Common myeloid progenitor, CD34-positive (primary cell): ENCODE data around the gene SULT4A1.
A peak's percentile ranks its signal among the peaks of the same experiment; 100 is the strongest.

ENCODE experiments used
- CTCF ChIA-PET: fragments of 350-600 bp; sonication (Branson Sonifier 250); formaldehyde crosslinking; loops from one replicate; lab custom pipeline; 2021; ENCODE audit warnings: antibody characterized with exemption; lab: Charles Lee
- POLR2A ChIA-PET: fragments of 350-600 bp; sonication (Branson Sonifier 250); formaldehyde crosslinking; loops from one replicate; lab custom pipeline; 2021; ENCODE audit warnings: antibody characterized with exemption; lab: Charles Lee
- DNase-seq, 3 donors: peaks; one replicate each; pipeline versions ENCODE4 v3.0.0 to v3.0.0-alpha.2; 2013
- H3K27ac ChIP-seq, 2 experiments: 1 replicate in 1 of 2; 2 replicates in 1 of 2; pipeline ENCODE4 v1.7.0; 2013; ENCODE audit warnings: inconsistent platforms in 2 of 2, low read length in 2 of 2, mild to moderate bottlenecking in 2 of 2, low read depth in 1 of 2, moderate library complexity in 1 of 2; ENCODE audit not compliant: severe bottlenecking in 2 of 2, insufficient read depth in 1 of 2, poor library complexity in 1 of 2
- H3K27me3 ChIP-seq, 5 experiments: replicated peaks in 2 of 5; 1 replicate in 3 of 5; 2 replicates in 2 of 5; pipeline versions ENCODE4 v1.6.1 to v1.7.0; 2013; ENCODE audit warnings: low read length in 4 of 5, mild to moderate bottlenecking in 2 of 5, moderate library complexity in 2 of 5, inconsistent platforms in 1 of 5; ENCODE audit not compliant: insufficient read depth in 5 of 5, control insufficient read depth in 4 of 5
- H3K36me3 ChIP-seq, 4 experiments: 1 replicate in 2 of 4; 2 replicates in 2 of 4; pipeline versions ENCODE4 v1.6.1 to v1.7.0; 2013; ENCODE audit warnings: low read length in 3 of 4, control low read depth in 1 of 4, mild to moderate bottlenecking in 1 of 4; ENCODE audit not compliant: control insufficient read depth in 4 of 4, insufficient read depth in 4 of 4
- H3K4me1 ChIP-seq, 4 experiments: 1 replicate in 3 of 4; 2 replicates in 1 of 4; pipeline versions ENCODE4 v1.6.1 to v1.7.1; 2013; ENCODE audit warnings: low read length in 3 of 4, mild to moderate bottlenecking in 3 of 4, control low read depth in 1 of 4, inconsistent platforms in 1 of 4, moderate library complexity in 1 of 4; ENCODE audit not compliant: control insufficient read depth in 4 of 4, insufficient read depth in 4 of 4; ENCODE audit errors: control extremely low read depth in 1 of 4
- H3K4me3 ChIP-seq, 7 experiments: 1 replicate in 4 of 7; 2 replicates in 3 of 7; pipeline versions ENCODE4 v1.5.1 to v1.7.0; 2013; ENCODE audit warnings: mild to moderate bottlenecking in 7 of 7, low read length in 6 of 7, moderate library complexity in 6 of 7, inconsistent platforms in 2 of 7, low read depth in 2 of 7, control low read depth in 1 of 7; ENCODE audit not compliant: insufficient read depth in 4 of 7, control insufficient read depth in 1 of 7; ENCODE audit errors: extremely low read depth in 1 of 7
- H3K9me3 ChIP-seq, 5 experiments: 1 replicate in 4 of 5; 2 replicates in 1 of 5; pipeline versions ENCODE4 v1.6.1 to v1.7.1; 2013; ENCODE audit warnings: low read length in 4 of 5, mild to moderate bottlenecking in 2 of 5, inconsistent platforms in 1 of 5, low read depth in 1 of 5, moderate library complexity in 1 of 5; ENCODE audit not compliant: control insufficient read depth in 4 of 5, insufficient read depth in 2 of 5; ENCODE audit errors: control extremely low read depth in 1 of 5
- WGBS: methylation state at CpG from one replicate; pipeline ENCODE4 v1.1.5; 2013; ENCODE audit not compliant: insufficient coverage; 5-methylcytosine and 5-hydroxymethylcytosine counted together

SULT4A1 gene

DNA sequence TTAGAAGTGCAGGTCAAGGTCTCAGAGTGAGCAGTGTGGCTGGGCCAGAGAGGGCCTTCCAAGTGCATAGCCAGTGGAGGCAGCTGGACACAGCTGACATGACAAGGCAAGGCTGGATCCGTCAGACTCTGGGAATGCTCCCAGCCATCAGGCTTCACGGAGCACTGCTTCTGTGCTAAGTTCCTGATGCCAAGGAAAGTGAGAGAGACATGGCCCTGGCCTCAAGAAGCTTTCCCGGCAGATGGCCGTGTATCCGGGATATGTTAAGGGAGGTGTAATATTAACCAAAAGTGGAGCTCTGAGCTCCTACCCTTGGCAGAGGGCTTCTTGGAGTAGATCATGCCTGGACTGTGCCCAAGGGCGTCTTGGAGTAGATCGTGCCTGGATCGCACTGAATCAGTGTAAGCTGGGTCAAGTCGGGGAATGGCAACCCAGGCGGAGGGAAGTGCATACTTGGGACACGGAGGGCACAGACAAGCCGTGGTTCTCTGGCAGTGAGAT is 42.8 kb downstream of the SULT4A1 start:
- no peak for DNase-seq
- H3K27me3 ChIP-seq, result peaks cover 0 to 16% (median 0%) of the 10 kb centered on the region in 5 experiments
- H3K36me3 ChIP-seq, result no peaks in the 10 kb centered on the region
- no peaks in the 10 kb centered on the region for H3K9me3 ChIP-seq
- ChIA-PET POLR2A (no interaction called here), CTCF (no interaction called here)
- WGBS, result 91% methylated on average over 12 of the region's 12 CpGs
- H3K4me1 ChIP-seq, result no peaks in the 10 kb centered on the region
- no peak overlapping the region for H3K27ac ChIP-seq
- no peak overlapping the region for H3K4me3 ChIP-seq

DNA sequence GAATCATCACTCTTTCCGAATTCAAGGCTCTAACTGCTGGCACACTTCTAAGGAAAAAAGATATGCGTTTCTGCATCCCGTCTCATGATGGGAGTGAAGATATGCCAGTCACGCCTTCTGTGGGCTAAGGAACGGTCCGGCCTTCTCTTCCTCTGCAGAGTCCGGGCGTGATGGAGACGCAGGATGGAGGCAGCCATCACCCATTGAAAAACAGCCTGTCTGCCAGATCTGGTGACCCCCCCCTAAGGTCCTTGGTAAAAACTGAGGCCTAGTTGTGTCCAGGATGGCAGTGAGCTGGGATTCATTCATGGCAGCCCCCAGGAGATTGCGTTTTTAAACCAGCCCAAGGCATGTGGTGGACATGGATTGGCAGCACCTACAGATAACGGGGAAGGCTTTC is 43.3 kb downstream of the SULT4A1 start:
- Histone ChIP-seq H3K27me3 (peaks cover 0 to 16% (median 0%) of the 10 kb centered on the region in 5 experiments), H3K4me1 (no peaks in the 10 kb centered on the region), H3K4me3 (no peak overlapping the region), H3K9me3 (no peaks in the 10 kb centered on the region), H3K36me3 (peaks cover 0 to 3% (median 0%) of the 10 kb centered on the region in 4 experiments), H3K27ac (no peak overlapping the region)
- no peak for DNase-seq
- 96% methylated on average over 8 of the region's 11 CpGs for WGBS
- CTCF ChIA-PET, result no interaction called here
- POLR2A ChIA-PET, result no interaction called here

DNA sequence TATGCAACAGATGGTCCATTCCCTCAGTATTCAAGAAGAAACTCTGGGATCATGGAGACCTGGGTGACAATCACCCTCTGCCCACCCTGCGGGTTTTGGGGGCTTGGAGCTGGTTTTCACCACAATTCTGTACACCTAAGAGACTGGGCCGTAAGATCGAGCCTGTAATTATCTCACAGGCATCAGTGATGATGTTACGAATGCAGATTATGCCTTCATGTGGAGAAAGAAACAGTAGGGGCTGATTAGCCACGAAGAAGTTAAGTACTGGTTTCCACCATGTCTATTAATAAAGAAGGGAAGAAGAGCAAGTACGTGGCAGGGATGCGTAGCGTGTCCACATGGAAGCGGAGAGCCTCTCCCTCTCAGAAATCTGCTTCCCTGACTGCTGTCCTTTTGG is 44.9 kb downstream of the SULT4A1 start:
- Histone ChIP-seq H3K36me3 (peaks cover 0 to 3% (median 0%) of the 10 kb centered on the region in 4 experiments), H3K9me3 (no peaks in the 10 kb centered on the region), H3K27me3 (peaks cover 0 to 14% (median 0%) of the 10 kb centered on the region in 5 experiments), H3K4me1 (peaks cover 0 to 10% (median 9%) of the 10 kb centered on the region in 4 experiments), H3K4me3 (no peak overlapping the region), H3K27ac (no peak overlapping the region)
- ChIA-PET CTCF (interaction anchor here (1.1 kb wide), 1 partner anchor 10 kb away, joined by 3 read pairs; no protein-coding TSS in a partner anchor), POLR2A (interaction anchor here (0.6 kb wide), 1 partner anchor 178 kb away, joined by 3 read pairs; no protein-coding TSS in a partner anchor)
- 93% methylated on average over 7 of the region's 9 CpGs for WGBS
- no peak for DNase-seq

DNA sequence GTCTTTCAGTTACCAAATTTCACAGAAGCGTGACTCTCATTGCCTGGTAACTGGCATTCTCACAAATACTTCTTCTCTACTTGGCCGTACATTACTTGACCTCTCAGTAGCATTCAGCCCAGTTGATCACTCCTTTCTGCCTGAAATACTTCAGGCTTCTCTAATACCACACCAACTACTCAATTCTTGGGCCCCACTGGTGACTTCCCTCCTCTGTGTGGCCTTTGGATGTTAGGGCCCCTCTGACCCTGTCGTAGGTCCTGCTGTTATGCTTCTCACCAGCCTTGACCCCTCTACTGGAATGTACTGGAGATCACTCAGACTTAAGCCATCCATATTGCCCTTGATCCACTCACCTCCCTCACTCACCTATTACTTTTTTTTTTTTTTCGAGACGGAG is 48.0 kb downstream of the SULT4A1 start:
- no peaks in the 10 kb centered on the region for H3K9me3 ChIP-seq
- ChIA-PET POLR2A (no interaction called here), CTCF (no interaction called here)
- no peak overlapping the region for H3K27ac ChIP-seq
- peaks cover 2 to 17% (median 16%) of the 10 kb centered on the region in 4 experiments for H3K4me1 ChIP-seq
- DNase-seq, result no peak
- WGBS, result 94% methylated on average over 5 of the region's 5 CpGs
- H3K36me3 ChIP-seq, result peaks cover 0 to 3% (median 0%) of the 10 kb centered on the region in 4 experiments
- H3K4me3 ChIP-seq, result no peak overlapping the region
- H3K27me3 ChIP-seq, result no peaks in the 10 kb centered on the region

DNA sequence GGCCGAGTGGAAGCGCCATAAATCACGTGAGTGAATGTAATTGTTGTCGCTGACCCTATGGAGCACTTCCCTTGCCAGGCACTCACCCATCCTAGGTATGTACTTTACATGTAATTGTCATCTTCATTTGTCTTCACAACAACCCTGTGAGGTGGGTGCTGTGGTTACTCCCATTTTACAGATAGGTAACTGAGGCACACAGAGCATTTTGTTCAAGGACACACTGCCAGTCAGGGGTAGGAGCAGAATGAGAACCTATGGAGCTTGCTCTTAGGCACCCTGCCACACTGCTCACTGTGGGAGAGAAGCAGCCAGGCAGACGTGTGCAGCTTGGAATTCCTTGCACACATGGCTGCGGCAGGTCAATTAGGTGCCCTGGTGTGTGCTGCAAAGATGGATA is 49.4 kb downstream of the SULT4A1 start:
- Histone ChIP-seq H3K4me3 (peak overlapping the region in 6 of 7 experiments; percentile 62 to 86 (median 79)), H3K9me3 (no peaks in the 10 kb centered on the region), H3K4me1 (peaks cover 2 to 17% (median 16%) of the 10 kb centered on the region in 4 experiments), H3K27me3 (no peaks in the 10 kb centered on the region), H3K27ac (peak overlapping the region in 1 of 2 experiments; percentile 43), H3K36me3 (peaks cover 0 to 3% (median 0%) of the 10 kb centered on the region in 4 experiments)
- DNase-seq, result no peak
- 32% methylated on average over 6 of the region's 6 CpGs for WGBS
- CTCF ChIA-PET, result no interaction called here
- POLR2A ChIA-PET, result interaction anchor here (1.2 kb wide), 1 partner anchor 9 kb away, joined by 3 read pairs; no protein-coding TSS in a partner anchor

DNA sequence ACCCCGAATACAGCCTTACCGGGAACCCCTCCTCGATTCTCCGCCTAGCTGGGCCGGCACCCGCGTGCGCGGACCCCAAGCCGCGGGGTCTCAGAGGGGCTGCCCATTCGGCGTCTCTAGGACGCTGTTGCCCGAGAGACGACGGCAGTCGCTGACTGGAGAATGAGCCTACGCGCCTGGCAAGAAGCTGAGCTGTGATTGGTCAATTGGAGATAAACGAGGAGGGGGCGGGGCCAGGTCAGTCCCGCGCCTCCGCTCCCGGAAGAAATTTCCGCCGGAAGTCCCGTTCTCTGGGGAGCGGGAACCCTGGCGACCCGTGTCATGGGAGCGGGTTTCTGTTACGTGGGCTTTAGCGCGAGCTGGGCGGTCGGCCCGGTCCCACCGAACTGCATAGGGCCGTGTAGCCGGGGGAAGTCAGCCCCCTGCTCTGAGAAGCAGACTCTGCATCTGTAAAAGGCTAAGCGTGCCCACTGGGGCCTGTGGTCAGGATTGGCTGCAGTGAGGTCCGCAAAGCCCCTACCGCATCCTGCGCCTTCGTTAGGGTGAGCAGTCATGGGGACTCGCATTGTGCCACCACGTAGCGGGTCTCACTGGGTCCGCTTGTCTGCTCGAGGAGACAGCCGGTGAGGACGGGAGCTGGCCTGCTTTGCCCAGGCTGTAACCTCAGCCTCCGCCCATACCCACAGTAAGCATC is 50.0 kb downstream of the SULT4A1 start, which contains the start of gene EFCAB6:
EFCAB6 (minus strand) TSS at position 157 of the 694 bp plus-strand sequence. CDS start 29,987 bp downstream, outside the sequence.
- Histone ChIP-seq H3K9me3 (no peaks in the 10 kb centered on the region), H3K36me3 (peaks cover 0 to 3% (median 0%) of the 10 kb centered on the region in 4 experiments), H3K27ac (peak within 1 kb of the TSS; percentile 43 to 69), H3K4me3 (peak within 1 kb of the TSS; percentile 58 to 86 (median 75)), H3K4me1 (peaks cover 2 to 17% (median 16%) of the 10 kb centered on the region in 4 experiments), H3K27me3 (no peaks in the 10 kb centered on the region)
- 0% methylated on average over 44 of the region's 55 CpGs for WGBS
- peak; percentile 86 to 89 (median 88) for DNase-seq
- CTCF ChIA-PET, result no interaction called here
- POLR2A ChIA-PET, result interaction anchor here (1.2 kb wide), 1 partner anchor 9 kb away, joined by 3 read pairs; no protein-coding TSS in a partner anchor

DNA sequence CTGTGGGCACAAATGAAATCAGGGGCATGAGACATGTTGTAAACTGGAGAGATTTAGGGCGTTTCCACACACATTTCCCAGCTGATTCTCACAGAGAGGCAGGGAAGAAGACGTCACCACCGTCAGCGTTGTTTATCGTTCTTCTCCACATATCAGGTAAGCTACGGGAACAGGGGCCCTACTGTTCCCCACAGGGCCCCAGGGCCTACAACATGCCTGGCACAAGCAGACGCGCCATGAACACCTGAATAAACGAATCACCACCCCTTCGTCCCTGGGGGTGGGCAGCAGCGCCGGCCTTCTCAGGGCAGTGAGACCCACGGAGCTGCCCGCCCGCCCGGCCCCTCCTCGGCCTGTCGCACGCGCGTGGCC is 50.5 kb downstream of the SULT4A1 start:
- no peaks in the 10 kb centered on the region for H3K27me3 ChIP-seq
- peak overlapping the region; percentile 58 to 86 (median 75) for H3K4me3 ChIP-seq
- ChIA-PET CTCF (no interaction called here), POLR2A (interaction anchor here (1.2 kb wide), 1 partner anchor 8 kb away, joined by 3 read pairs; no protein-coding TSS in a partner anchor)
- peak; percentile 1 to 47 (median 15) for DNase-seq
- peaks cover 2 to 17% (median 16%) of the 10 kb centered on the region in 4 experiments for H3K4me1 ChIP-seq
- WGBS, result 0% methylated on average over 12 of the region's 21 CpGs
- H3K27ac ChIP-seq, result peak overlapping the region in 1 of 2 experiments; percentile 69
- H3K36me3 ChIP-seq, result peaks cover 0 to 3% (median 0%) of the 10 kb centered on the region in 4 experiments
- no peaks in the 10 kb centered on the region for H3K9me3 ChIP-seq
